HG03558 (cell line): Measurements from ENCODE around the gene MAP3K15.

Experiments
- ATAC-seq: cut with Tn5 transposase; IDR thresholded peaks from one replicate; pipeline ENCODE4 v1.9.1; 2021; ENCODE audit warnings: moderate number of reproducible peaks; ENCODE audit not compliant: unreplicated experiment; ENCODE audit errors: extremely low read depth

MAP3K15 gene, protein sequence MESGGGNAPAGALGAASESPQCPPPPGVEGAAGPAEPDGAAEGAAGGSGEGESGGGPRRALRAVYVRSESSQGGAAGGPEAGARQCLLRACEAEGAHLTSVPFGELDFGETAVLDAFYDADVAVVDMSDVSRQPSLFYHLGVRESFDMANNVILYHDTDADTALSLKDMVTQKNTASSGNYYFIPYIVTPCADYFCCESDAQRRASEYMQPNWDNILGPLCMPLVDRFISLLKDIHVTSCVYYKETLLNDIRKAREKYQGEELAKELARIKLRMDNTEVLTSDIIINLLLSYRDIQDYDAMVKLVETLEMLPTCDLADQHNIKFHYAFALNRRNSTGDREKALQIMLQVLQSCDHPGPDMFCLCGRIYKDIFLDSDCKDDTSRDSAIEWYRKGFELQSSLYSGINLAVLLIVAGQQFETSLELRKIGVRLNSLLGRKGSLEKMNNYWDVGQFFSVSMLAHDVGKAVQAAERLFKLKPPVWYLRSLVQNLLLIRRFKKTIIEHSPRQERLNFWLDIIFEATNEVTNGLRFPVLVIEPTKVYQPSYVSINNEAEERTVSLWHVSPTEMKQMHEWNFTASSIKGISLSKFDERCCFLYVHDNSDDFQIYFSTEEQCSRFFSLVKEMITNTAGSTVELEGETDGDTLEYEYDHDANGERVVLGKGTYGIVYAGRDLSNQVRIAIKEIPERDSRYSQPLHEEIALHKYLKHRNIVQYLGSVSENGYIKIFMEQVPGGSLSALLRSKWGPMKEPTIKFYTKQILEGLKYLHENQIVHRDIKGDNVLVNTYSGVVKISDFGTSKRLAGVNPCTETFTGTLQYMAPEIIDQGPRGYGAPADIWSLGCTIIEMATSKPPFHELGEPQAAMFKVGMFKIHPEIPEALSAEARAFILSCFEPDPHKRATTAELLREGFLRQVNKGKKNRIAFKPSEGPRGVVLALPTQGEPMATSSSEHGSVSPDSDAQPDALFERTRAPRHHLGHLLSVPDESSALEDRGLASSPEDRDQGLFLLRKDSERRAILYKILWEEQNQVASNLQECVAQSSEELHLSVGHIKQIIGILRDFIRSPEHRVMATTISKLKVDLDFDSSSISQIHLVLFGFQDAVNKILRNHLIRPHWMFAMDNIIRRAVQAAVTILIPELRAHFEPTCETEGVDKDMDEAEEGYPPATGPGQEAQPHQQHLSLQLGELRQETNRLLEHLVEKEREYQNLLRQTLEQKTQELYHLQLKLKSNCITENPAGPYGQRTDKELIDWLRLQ (N-terminal part only)

DNA sequence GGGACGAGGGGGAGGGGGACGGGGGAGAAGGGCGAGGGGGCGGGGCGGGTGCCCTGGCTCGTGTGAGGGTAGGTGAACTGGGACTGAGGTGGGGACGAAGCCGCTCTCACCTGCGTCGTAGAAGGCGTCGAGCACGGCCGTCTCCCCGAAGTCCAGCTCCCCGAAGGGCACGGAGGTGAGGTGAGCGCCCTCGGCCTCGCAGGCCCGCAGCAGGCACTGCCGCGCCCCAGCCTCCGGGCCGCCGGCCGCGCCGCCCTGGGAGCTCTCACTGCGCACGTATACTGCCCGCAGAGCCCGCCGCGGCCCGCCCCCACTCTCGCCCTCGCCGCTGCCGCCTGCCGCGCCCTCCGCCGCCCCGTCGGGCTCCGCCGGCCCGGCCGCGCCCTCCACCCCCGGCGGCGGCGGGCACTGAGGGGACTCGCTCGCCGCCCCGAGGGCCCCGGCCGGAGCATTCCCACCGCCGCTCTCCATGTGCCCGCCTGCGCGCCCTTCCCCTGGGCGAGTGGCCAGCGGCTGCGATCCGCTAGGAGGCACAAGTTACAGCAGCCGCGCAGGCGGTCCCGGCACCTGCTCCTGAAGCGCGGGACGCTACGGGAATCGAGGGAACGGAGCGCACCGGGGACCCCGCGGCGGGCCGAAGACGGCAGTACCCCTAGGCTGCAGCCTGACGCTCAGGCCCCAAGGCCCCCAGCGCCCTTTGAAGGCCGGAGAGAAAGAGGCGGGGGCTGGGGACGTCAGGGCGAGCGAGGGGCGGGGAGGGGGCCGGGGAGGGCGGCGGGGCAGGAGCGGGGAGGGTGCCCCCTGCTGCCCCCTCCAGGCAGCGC, at the start of gene MAP3K15:
Gene MAP3K15 (minus strand): TSS at position 718 of the 824 bp plus-strand sequence. CDS start 247 bp downstream, at position 471.
- no peak for ATAC-seq

GRCh38 chrX:19564606-19565005, 49.3 kb upstream of the MAP3K15 start:
- no peak for ATAC-seq

DNA sequence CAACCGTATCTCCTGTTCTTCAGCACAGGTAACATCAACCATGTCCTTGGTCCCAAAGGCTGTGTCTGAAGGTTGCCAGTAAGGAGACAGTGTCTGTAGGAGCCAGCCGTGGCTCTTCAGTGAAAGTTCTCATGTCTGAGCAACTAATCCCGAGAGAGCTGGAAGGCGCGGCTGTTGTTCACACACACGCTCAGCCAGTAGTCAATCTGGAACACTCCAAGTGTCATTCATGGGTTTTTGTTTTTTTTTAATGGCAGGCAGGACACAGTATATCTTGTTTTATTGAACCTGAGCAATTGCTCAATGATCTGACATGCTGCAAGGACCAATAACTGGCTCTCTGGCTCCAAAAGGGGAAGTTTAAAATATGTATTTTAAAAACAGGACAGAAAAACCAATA, 48.4 kb upstream of the MAP3K15 start:
- ATAC-seq, result no peak

DNA sequence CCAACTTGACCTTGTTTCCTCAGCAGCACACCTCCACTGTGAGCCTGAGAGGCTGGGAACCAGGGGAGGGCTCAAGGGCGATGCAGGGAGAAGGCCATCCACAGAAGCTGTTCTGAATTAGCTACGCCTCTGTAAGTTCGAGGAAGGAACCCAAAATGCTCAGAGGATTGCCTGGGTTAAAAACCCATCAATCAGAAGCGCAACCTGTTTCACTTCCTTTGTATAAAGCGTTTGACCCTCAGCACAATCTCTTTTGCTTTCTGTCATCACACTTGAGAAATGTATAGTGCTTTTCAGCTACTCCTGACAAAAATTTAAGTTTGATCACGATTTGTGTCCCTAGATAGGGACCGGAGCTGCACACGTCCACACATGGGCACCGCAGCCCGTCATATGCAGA, 48.0 kb upstream of the MAP3K15 start:
- no peak for ATAC-seq

GRCh38 chrX:19560611-19561010, 45.3 kb upstream of the MAP3K15 start:
- no peak for ATAC-seq

DNA sequence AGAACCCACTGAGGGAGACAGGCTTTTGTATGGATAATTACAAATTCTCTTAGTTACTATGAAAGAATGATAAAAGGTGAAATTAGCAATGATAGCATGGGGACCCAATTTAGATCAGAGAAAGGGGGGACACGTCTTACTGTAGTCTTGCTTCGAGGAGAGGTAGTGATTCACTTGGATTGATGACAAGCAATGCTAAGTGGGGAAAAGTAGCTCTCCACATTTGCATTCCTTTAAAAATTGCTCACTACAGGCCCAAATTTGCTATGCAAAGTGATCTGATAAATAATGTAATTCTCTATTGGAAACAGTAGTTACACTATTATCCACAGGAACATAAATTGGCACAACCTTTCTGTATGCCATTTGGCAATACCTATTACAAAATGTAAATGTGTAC, 42.5 kb upstream of the MAP3K15 start:
- ATAC-seq, result no peak

GRCh38 chrX:19556202-19556601, 40.9 kb upstream of the MAP3K15 start:
- ATAC-seq, result no peak

DNA sequence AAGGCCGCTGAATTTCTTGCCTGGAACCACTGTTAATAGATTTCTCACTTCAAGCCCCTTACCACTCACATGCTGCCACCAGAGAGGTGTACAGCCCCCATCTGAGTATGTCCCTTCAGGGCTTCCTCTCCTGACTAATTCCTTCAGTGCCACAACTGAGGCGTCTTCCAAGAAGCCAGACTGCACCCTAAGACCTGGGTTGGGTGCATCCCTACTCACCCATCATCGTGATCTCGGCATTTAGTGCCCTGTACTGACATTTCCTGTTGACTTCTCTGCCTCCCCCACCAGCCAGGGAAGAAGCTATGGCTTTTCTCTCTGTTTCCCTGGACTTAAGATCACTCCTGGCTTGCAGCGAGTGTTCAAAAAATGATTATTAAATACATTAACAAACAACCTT, 40.4 kb upstream of the MAP3K15 start:
- no peak for ATAC-seq

DNA sequence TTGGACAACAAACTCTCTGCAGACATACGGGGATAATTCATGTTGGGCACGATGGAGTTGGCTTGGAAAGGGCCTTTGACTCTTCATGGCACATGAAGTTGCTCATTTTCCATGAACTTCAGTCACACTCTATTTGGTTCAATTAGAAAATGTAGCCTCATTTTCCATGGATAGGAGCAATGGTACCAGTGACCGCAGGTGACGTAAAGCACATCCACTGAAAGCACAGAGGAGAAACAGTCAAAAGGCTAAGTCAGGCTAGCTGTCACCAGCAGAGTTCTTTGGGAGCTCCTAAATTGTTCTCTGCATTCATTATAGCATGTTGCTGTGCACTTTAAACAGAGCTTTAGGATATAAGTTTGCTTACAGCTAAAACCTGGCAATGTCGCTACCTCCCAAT, 39.9 kb upstream of the MAP3K15 start:
- no peak for ATAC-seq

- peak; percentile 44 for ATAC-seq
Measured at GRCh38 chrX:19554786-19555185, 39.5 kb upstream of the MAP3K15 start.

DNA sequence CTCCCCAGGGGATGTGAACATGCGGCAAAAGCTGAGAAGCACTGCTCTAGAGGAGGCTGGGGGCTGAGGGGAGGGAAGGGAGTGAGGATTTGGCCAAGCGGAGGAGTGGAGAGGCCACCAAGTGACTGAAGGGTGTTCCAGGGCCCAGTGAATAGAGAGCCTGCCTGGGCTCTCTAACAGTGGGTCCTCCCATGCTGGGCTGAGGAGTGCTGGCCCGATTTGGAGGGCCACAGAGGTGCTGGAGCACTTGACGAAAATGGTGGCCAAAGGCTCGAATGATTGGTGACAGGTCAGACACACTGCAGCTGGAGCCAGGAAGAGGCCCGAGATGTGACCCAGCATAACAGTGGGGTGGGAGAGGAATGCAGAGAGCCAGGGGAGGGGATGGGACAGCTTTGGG, 37.5 kb upstream of the MAP3K15 start:
- ATAC-seq, result no peak

- ATAC-seq, result no peak
Measured at GRCh38 chrX:19549838-19550237, 34.5 kb upstream of the MAP3K15 start.

DNA sequence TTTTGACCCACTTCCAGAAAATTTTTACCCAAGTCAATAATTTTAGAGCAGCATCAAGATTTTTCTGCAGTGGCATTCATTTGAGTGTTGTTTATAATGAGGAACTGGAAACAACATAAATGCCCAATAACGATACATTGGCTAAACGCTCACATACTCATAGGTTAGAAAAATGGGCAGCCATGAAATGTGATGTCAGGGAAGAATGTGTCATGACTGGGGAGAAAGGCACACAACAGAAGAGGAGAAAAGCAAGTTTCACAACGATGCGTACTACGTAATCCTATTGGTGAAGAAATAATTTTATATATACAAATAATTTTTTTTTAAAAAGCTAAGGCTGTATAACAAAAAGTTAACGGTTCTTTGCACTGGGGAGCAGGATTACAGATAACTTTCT, 33.6 kb upstream of the MAP3K15 start:
- ATAC-seq, result no peak

DNA sequence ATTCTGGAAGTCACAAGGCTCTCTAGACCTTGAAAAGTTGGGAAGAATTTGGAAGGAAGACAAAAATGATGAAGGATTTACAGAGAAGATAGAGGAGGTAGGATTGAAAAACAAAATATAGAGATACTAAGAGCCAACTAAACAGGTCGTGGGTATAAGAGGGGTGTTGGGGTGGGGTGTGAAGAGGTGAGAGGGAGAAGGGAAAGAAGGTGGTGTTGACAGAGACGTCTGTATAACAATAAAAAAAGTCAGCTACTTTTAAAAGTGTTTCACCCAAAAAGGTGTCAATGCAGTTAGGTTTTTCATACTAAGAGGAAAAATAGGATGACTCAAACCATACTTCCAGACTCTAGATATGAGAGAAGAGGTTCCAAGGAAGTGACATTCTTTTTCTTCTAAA, 33.0 kb upstream of the MAP3K15 start:
- no peak for ATAC-seq

- ATAC-seq, result no peak
Measured at GRCh38 chrX:19545651-19546050, 30.3 kb upstream of the MAP3K15 start.

- peak; percentile 65 for ATAC-seq
Measured at GRCh38 chrX:19544693-19545305, 29.5 kb upstream of the MAP3K15 start.

GRCh38 chrX:19543951-19544381, 28.7 kb upstream of the MAP3K15 start:
- no peak for ATAC-seq

- ATAC-seq, result no peak
Measured at GRCh38 chrX:19543020-19543715, 27.9 kb upstream of the MAP3K15 start.

GRCh38 chrX:19541931-19542330, 26.6 kb upstream of the MAP3K15 start:
- ATAC-seq, result no peak
